Measurements from ENCODE around the gene ATXN7L1. TPM values are rescaled to one million over a fixed set of nuclear protein-coding genes. Genes with fewer than 3 reads are reported as not detected.
"Not testable (repeated sequence)": the region's sequence is repeated elsewhere in the genome, so short reads cannot be mapped to it uniquely, and the experiment has no call there.

The ATXN7L1 gene
- total RNA-seq, 3 donors from 2014 or later, result 2.5 to 5.5 (median 5.4) TPM

- Mint-ChIP-seq H3K36me3 (ENCODE audit: insufficient read depth) (peaks cover 13% of the 10 kb centered on the region), H3K4me3 (no peak overlapping the region), H3K4me1 (ENCODE audit: low read depth) (peaks cover 15% of the 10 kb centered on the region), H3K9me3 (peaks cover 24% of the 10 kb centered on the region), H3K27me3 (ENCODE audit: low read depth) (no peaks in the 10 kb centered on the region)
- no peak for DNase-seq
- ATAC-seq, result no peak
Measured at GRCh38 chr7:105711726-105712402, 164.5 kb downstream of the ATXN7L1 start.

DNA sequence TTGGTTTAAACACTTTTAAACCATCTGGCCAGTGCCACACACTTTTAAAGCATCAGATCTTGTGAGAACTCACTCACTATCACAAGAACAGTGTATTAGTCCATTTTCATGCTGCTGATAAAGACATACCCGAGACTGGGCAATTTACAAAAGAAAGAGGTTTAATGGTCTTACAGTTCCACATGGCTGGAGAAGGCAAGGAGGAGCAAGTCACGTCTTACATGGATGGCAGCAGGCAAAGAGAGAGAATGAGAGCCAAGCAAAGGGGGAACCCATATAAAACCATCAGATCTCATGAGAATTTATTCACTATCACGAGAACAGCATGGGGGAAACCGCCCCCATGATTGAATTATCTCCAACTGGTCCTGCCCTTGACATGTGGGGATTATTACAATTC lies 165.7 kb downstream of the ATXN7L1 start:
- not testable (repeated sequence) for H3K4me3 Mint-ChIP-seq; ATAC-seq; DNase-seq; H3K27me3 Mint-ChIP-seq (ENCODE audit: low read depth)
- Mint-ChIP-seq H3K36me3 (ENCODE audit: insufficient read depth) (peaks cover 13% of the 10 kb centered on the region), H3K4me1 (ENCODE audit: low read depth) (peaks cover 15% of the 10 kb centered on the region), H3K9me3 (peaks cover 24% of the 10 kb centered on the region)

DNA sequence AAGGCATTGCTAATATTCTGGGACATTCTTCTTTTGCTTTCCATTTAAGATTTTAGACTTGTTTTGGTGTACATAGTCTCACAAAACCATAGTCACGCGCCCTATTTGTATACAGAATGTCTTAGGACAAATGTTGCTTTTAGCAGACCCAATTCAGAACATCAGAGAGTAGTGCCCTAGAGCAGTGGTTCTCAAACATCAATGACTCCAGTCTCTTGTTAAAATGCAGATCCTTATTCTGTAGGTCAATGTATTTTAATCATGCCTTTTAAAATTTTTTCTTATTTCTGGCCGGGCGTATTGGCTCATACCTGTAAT lies 167.7 kb downstream of the ATXN7L1 start:
- Mint-ChIP-seq H3K27me3 (ENCODE audit: low read depth) (no peaks in the 10 kb centered on the region), H3K4me1 (ENCODE audit: low read depth) (peaks cover 15% of the 10 kb centered on the region), H3K9me3 (peaks cover 24% of the 10 kb centered on the region), H3K4me3 (no peak overlapping the region), H3K36me3 (ENCODE audit: insufficient read depth) (peaks cover 13% of the 10 kb centered on the region)
- DNase-seq (no peak), ATAC-seq (no peak)

GRCh38 chr7:105707967-105708762 lies 168.2 kb downstream of the ATXN7L1 start:
- no peak overlapping the region for H3K4me3 Mint-ChIP-seq
- DNase-seq (no peak), ATAC-seq (no peak)
- H3K4me1 Mint-ChIP-seq (ENCODE audit: low read depth), result peaks cover 15% of the 10 kb centered on the region
- H3K9me3 Mint-ChIP-seq, result peaks cover 22% of the 10 kb centered on the region
- H3K36me3 Mint-ChIP-seq (ENCODE audit: insufficient read depth), result peaks cover 11% of the 10 kb centered on the region
- H3K27me3 Mint-ChIP-seq (ENCODE audit: low read depth), result no peaks in the 10 kb centered on the region

GRCh38 chr7:105707381-105707780 lies 169.0 kb downstream of the ATXN7L1 start:
- DNase-seq (no peak), ATAC-seq (no peak)
- H3K36me3 Mint-ChIP-seq (ENCODE audit: insufficient read depth), result peaks cover 6% of the 10 kb centered on the region
- H3K9me3 Mint-ChIP-seq, result peaks cover 14% of the 10 kb centered on the region
- H3K4me1 Mint-ChIP-seq (ENCODE audit: low read depth), result peaks cover 15% of the 10 kb centered on the region
- H3K27me3 Mint-ChIP-seq (ENCODE audit: low read depth), result no peaks in the 10 kb centered on the region
- no peak overlapping the region for H3K4me3 Mint-ChIP-seq

- ATAC-seq, result no peak
- Mint-ChIP-seq H3K4me3 (no peak overlapping the region), H3K9me3 (peaks cover 3% of the 10 kb centered on the region), H3K36me3 (ENCODE audit: insufficient read depth) (peaks cover 2% of the 10 kb centered on the region), H3K27me3 (ENCODE audit: low read depth) (no peaks in the 10 kb centered on the region), H3K4me1 (ENCODE audit: low read depth) (peaks cover 15% of the 10 kb centered on the region)
- no peak for DNase-seq
Measured at GRCh38 chr7:105705427-105705826, 171.0 kb downstream of the ATXN7L1 start.

- no peak for DNase-seq
Measured at GRCh38 chr7:105703207-105703930, 173.0 kb downstream of the ATXN7L1 start.

DNA sequence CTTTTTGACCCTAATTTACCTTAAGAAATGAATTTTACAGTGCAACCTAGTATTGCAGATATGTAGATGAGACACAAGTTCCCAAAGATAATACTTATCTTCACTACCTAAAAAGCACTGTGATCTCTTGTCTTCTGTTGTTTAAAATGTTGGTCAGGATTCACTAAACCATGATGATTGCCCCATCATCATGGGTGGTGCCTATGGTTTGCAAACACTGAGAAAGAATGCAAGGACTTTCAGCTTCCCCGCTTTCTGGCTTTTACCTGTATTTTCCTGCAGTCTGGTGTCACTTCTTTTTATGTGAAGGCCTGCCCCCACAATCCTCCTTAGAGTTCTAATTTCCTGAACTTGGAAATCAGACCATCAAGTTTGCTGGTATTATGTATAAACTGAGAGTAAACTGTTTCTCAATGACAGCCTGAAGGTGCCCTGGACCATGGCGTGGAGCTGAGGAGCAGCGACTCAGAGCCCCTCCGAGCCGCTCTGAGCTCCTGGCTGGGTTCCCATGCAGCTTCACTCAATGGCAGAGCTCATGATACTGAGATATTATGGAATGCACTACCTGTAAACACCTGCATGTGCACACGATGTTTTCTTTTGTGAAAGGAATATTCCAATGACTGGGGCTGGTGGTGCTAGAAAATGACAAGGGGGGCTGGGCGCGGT lies 176.7 kb downstream of the ATXN7L1 start:
- no peak for ATAC-seq
- Mint-ChIP-seq H3K27me3 (ENCODE audit: low read depth) (no peaks in the 10 kb centered on the region), H3K4me3 (no peak overlapping the region), H3K4me1 (ENCODE audit: low read depth) (no peaks in the 10 kb centered on the region), H3K9me3 (peaks cover 11% of the 10 kb centered on the region), H3K36me3 (ENCODE audit: insufficient read depth) (peaks cover 5% of the 10 kb centered on the region)
- no peak for DNase-seq

More at GRCh38 chr7:105703207-105703930, 173.0 kb downstream of the ATXN7L1 start:
- Mint-ChIP-seq H3K4me3 (no peak overlapping the region), H3K4me1 (ENCODE audit: low read depth) (peaks cover 14% of the 10 kb centered on the region), H3K27me3 (ENCODE audit: low read depth) (no peaks in the 10 kb centered on the region), H3K9me3 (no peaks in the 10 kb centered on the region), H3K36me3 (ENCODE audit: insufficient read depth) (no peaks in the 10 kb centered on the region)
- ATAC-seq, result no peak

- Mint-ChIP-seq H3K27me3 (ENCODE audit: low read depth) (no peaks in the 10 kb centered on the region), H3K4me1 (ENCODE audit: low read depth) (peaks cover 3% of the 10 kb centered on the region), H3K36me3 (ENCODE audit: insufficient read depth) (peaks cover 5% of the 10 kb centered on the region), H3K9me3 (peaks cover 11% of the 10 kb centered on the region), H3K4me3 (no peak overlapping the region)
- ATAC-seq (no peak), DNase-seq (no peak)
Measured at GRCh38 chr7:105698531-105698930, 177.9 kb downstream of the ATXN7L1 start.

DNA sequence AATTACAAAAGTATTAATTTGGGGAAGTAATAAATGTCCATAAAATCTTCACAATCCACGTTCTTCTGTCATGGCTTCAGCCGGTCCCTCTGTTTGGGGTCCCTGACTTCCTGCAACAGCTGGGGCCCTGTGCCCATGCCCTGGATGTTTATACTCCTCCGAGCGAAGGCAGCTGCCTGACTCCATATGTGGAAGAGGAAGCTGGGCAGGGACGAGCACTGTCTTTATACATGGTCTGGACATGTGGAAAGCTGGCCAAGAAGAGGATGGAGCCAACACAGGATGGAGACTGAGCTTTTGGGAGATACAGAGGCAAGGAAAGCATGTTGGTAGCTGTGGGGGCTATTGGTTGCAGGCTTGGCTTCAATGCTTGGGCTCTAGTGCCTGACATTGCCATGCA lies 178.6 kb downstream of the ATXN7L1 start:
- H3K9me3 Mint-ChIP-seq, result peaks cover 11% of the 10 kb centered on the region
- H3K4me3 Mint-ChIP-seq, result no peak overlapping the region
- ATAC-seq, result no peak
- H3K36me3 Mint-ChIP-seq (ENCODE audit: insufficient read depth), result peaks cover 5% of the 10 kb centered on the region
- DNase-seq, result no peak
- peaks cover 11% of the 10 kb centered on the region for H3K4me1 Mint-ChIP-seq (ENCODE audit: low read depth)
- no peaks in the 10 kb centered on the region for H3K27me3 Mint-ChIP-seq (ENCODE audit: low read depth)

- Mint-ChIP-seq H3K4me1 (ENCODE audit: low read depth) (peaks cover 16% of the 10 kb centered on the region), H3K9me3 (peaks cover 11% of the 10 kb centered on the region)
- not testable (repeated sequence) for DNase-seq; H3K36me3 Mint-ChIP-seq (ENCODE audit: insufficient read depth); ATAC-seq; H3K27me3 Mint-ChIP-seq (ENCODE audit: low read depth); H3K4me3 Mint-ChIP-seq
Measured at GRCh38 chr7:105697169-105697568, 179.2 kb downstream of the ATXN7L1 start.

DNA sequence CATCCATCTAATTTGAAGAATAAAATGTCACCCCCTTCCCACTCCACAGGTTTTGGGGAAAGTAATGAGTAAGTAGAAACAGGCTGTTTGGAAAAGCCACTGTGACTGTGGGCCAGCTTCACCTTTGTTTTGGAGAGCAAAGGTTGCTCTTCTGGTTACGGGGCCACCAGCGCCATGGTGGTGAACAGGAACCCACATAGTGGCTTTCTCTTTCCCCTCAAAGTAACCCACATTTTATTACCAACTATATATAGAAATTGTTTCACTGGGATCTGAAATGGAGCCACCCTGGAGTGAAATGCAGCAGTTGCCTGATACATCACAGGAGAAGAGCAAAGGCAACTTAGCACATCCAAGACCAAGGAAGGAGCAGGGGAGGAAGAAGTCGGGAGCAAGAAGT lies 182.8 kb downstream of the ATXN7L1 start:
- H3K9me3 Mint-ChIP-seq, result peaks cover 11% of the 10 kb centered on the region

DNA sequence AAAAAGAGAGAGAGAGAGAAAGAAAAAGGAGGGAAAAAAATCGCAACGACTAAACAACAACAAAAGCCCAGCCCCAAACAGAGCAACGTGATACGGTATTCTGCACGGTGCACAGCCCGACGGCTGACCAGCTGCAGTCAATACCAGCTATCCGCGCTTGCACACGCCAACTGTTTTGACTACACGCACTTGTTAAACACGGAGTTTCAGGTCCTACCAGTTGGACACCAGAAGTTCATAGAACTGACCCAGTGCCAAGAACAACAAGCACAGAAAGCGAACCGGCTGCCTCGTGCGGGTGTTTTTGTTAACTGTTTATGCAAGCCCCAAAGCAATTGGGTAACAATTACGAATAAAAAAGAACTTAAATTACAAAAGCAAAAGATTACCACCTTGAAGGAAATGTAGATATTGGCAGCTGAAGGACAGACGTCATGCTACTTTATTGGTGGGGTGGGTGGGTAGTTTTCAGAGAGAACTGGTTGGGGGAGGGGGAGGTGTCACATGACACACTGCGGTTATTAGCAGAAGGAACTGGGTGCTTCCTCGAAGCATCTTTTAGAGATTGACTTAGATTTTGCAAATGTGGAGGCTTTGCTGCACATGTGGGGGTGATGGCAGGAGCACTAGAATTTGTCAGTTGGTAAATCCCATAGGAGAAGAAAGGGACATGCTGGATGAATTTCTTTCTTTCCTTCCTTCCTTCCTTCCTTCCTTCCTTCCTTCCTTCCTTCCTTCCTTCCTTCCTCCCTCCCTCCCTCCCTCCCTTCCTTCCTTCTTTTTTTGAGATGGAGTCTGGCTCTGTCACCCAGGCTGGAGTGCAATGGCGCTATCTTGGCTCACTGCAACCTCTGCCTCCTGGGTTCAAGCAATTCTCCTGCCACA lies 184.5 kb downstream of the ATXN7L1 start:
- Mint-ChIP-seq H3K4me3 (peak overlapping the region; percentile 91), H3K4me1 (ENCODE audit: low read depth) (peaks cover 51% of the 10 kb centered on the region), H3K36me3 (ENCODE audit: insufficient read depth) (peaks cover 7% of the 10 kb centered on the region), H3K9me3 (peaks cover 5% of the 10 kb centered on the region), H3K27me3 (ENCODE audit: low read depth) (no peaks in the 10 kb centered on the region)
- ATAC-seq (peak; percentile 47 to 48), DNase-seq (peak; percentile 49)

More for the DNA sequence above, 182.8 kb downstream of the ATXN7L1 start:
- Mint-ChIP-seq H3K36me3 (ENCODE audit: insufficient read depth) (peaks cover 5% of the 10 kb centered on the region), H3K27me3 (ENCODE audit: low read depth) (no peaks in the 10 kb centered on the region), H3K4me3 (peak overlapping the region; percentile 17), H3K4me1 (ENCODE audit: low read depth) (peaks cover 47% of the 10 kb centered on the region)
- ATAC-seq (no peak), DNase-seq (no peak)
